ENCODE data around the gene XRRA1. TPM values are rescaled to one million over a fixed set of nuclear protein-coding genes. Genes with fewer than 3 reads are reported as not detected.

The XRRA1 gene
- total and polyA plus RNA-seq, 2 of the 13 experiments (the other 11 are each of a cell fraction or from before 2014, with no cell fraction given) = 7.6 to 10.5 TPM

DNA sequence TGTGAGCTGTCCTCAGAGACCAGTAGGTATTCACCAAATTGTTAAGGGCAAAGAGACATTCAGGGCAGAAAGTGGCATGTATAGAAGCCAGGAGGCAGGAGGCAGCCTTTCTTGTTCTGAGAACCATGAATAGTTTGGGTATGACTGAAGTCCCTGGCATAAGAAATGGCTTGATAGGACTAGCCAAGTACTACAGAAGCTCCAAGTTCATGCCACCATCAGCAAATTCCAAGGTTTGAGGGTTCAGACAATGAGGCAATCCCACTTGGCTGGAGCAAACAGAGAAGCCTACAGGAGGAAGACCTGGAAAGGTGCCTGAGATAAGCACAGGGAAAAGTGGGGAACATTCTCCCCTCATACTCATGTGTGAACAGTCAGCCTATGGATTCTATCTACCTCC, 25.8 kb downstream of the XRRA1 start:
- Histone ChIP-seq H3K4me1 (ENCODE audit: insufficient read depth, low read length) (peaks cover 17% of the 10 kb centered on the region), H3K79me2 (ENCODE audit: insufficient read depth, low read length) (no peaks in the 10 kb centered on the region), H3K4me3 (replicated peaks in 1 of 3; ENCODE audit: insufficient read depth in 1 of 3, low read depth in 2 of 3, low read length in 3 of 3) (no peak overlapping the region), H3K27ac (ENCODE audit: extremely low read length, insufficient read depth, low read length) (no peak overlapping the region), H4K20me1 (ENCODE audit: insufficient read depth, low read length) (no peaks in the 10 kb centered on the region), H3K9ac (ENCODE audit: insufficient read depth, low read depth, low read length) (no peak overlapping the region), H2AFZ (ENCODE audit: low read length) (no peak overlapping the region), H3K27me3 (ENCODE audit: control insufficient read depth in 1 of 2, insufficient read depth in 2 of 2, low read length in 2 of 2) (no peaks in the 10 kb centered on the region), H3K36me3 (replicated peaks in 1 of 2; ENCODE audit: control insufficient read depth in 1 of 2, insufficient read depth in 2 of 2, low read length in 2 of 2) (peaks cover 10 to 35% of the 10 kb centered on the region in 2 experiments; a peak in 4 of 5 replicates), H3K4me2 (ENCODE audit: low read depth, low read length) (no peak overlapping the region), H3K9me3 (ENCODE audit: low read length) (no peaks in the 10 kb centered on the region)
- POLR2A ChIA-PET = no interaction called here
- intact Hi-C loops (cut with micrococcal nuclease; ENCODE audit: unreplicated experiment) = no loop called here
- TF ChIP-seq ZFYVE20 (CRISPR knock-in tag; IDR thresholded peaks at IDR 0.05; ENCODE audit: borderline replicate concordance, low read depth) = no peak
- TF ChIP-seq MAFK (conservative IDR thresholded peaks at IDR 0.05 in 1 of 2, IDR thresholded peaks at IDR 0.05 in 1 of 2; ENCODE audit: low read length in 2 of 2) = 0 out of 4 replicates have a peak, but pooled peaks of 1 of the 2 experiments have one; percentile 9
- in situ Hi-C loops (cut with HindIII; ENCODE audit: extremely low pct_ligation_motif_present, low pct_unique_long_range_greater_than_20kb) = no loop called here
- DNase-seq (ENCODE audit: low spot score) (no peak), ATAC-seq (no peak), FAIRE-seq (no peak)
- BruUV-seq (replicated peaks) = no TSS peak
- CTCF ChIA-PET (ENCODE audit: low intra/inter-chr PET ratio, low total read pairs) = no interaction called here

DNA sequence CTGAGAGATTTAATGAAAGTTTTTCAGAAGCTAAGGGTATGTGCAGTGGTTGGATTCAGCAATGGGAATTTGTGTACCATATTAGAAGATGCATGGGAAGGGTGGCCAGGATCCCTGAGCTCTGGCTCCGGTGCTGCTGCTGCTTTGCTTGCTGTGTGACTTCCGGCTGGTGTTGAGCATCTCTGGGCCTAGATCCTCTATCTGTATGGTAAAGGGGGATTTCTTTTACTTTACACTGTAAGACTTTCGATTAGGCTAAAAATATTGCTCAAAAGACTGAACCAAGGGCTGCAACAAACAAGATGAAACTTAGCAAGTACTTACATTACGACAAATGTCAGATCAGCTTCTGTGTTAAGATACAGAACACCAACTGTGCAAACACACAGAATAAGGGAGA, 39.1 kb downstream of the XRRA1 start:
- in situ Hi-C loops (cut with HindIII; ENCODE audit: extremely low pct_ligation_motif_present, low pct_unique_long_range_greater_than_20kb) = no loop called here
- ATAC-seq (no peak), FAIRE-seq (no peak), DNase-seq (ENCODE audit: low spot score) (no peak)
- Histone ChIP-seq H3K27me3 (ENCODE audit: control insufficient read depth in 1 of 2, insufficient read depth in 2 of 2, low read length in 2 of 2) (no peaks in the 10 kb centered on the region), H3K36me3 (replicated peaks in 1 of 2; ENCODE audit: control insufficient read depth in 1 of 2, insufficient read depth in 2 of 2, low read length in 2 of 2) (peaks cover 6 to 41% of the 10 kb centered on the region in 2 experiments; a peak in 4 of 5 replicates), H4K20me1 (ENCODE audit: insufficient read depth, low read length) (no peaks in the 10 kb centered on the region), H2AFZ (ENCODE audit: low read length) (no peak overlapping the region), H3K4me3 (replicated peaks in 1 of 3; ENCODE audit: insufficient read depth in 1 of 3, low read depth in 2 of 3, low read length in 3 of 3) (no peak overlapping the region), H3K4me1 (ENCODE audit: insufficient read depth, low read length) (peaks cover 5% of the 10 kb centered on the region; the same call in 1 of the 2 replicates), H3K79me2 (ENCODE audit: insufficient read depth, low read length) (no peaks in the 10 kb centered on the region), H3K27ac (ENCODE audit: extremely low read length, insufficient read depth, low read length) (no peak overlapping the region), H3K4me2 (ENCODE audit: low read depth, low read length) (no peak overlapping the region), H3K9ac (ENCODE audit: insufficient read depth, low read depth, low read length) (no peak overlapping the region), H3K9me3 (ENCODE audit: low read length) (no peaks in the 10 kb centered on the region)
- POLR2A ChIA-PET = no interaction called here
- CTCF ChIA-PET (ENCODE audit: low intra/inter-chr PET ratio, low total read pairs) = no interaction called here
- 77% methylated on average over 4 of the region's 4 CpGs for WGBS (ENCODE audit: low lambda C conversion rate)
- TF ChIP-seq ZNF431 (CRISPR knock-in tag; IDR thresholded peaks at IDR 0.05; ENCODE audit: borderline replicate concordance, low read depth) (no peak), ZNF768 (CRISPR knock-in tag; IDR thresholded peaks at IDR 0.05) (peak; percentile 81), BRCA1 (CRISPR knock-in tag; IDR thresholded peaks at IDR 0.05) (no peak)
- BruUV-seq (replicated peaks) = no TSS peak
- intact Hi-C loops (cut with micrococcal nuclease; ENCODE audit: unreplicated experiment) = no loop called here
